G401.6 (cell line): ENCODE data around the gene NUDT8.
"Not testable (repeated sequence)": the region's sequence is repeated elsewhere in the genome, so short reads cannot be mapped to it uniquely, and the experiment has no call there.

Experiments
- FAIRE-seq: peaks from 2 replicates; lab custom pipeline; 2012; peaks lifted over from hg19 to GRCh38; lab: Jason Lieb, UNC

Gene NUDT8

DNA sequence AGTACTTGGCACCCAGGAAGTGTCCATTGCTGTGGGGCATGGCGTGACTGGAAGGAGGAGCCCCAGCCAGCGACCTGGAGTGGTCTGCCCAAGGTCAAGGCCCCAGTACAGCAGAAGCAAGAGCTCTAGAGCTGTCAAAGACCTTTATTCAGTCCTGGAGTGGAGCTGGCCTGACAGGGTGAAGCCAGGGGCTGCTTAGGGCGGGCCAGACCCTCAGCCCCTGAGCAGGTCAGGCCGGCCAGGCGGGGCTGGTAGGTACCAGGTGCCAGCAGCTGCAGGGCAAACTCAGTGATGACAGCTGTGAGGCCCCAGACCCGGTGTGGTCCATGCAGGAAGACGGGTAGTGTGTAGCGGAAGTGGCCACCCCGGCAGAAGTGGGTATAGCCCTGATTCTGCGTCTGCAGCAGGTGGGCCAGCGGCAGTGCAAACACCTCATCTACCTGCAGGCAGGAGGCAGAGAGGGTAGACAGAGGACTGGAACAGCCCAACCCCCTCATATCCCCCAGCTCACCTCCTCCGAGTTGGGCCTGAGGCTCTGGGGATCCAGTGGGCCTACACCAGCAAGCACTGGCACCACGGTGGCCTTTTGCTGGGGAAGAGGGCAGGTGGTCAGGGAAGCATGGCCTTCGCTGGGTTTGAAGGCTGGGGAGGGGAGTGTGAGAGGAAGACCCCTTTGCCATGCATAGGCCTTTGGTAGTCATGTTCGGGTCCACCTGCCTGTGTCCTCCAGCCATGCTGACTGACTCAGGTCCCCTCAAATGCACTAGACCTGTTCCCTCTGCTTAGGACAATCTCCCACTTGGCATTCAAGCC lies 1.7 kb downstream of the NUDT8 start:
- FAIRE-seq, result no peak

DNA sequence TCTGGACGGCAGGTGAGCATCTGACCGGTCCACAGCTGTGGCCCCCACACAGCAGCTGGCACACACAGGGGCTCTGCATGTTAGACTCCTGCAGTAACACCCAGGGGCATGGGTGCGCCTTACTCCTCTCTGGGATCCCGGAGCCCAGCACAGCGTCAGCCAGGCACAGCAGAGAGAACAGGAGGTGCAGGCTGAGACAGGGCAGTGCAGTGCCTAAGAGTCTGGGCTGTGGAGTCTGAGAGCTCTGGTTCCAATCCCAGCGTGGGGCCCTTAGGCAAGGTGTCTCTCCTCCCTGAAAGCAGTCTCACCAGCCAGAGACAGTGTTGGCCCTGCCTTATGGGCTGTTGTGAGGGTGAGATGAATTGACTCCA lies 2.3 kb downstream of the NUDT8 start:
- no peak for FAIRE-seq

DNA sequence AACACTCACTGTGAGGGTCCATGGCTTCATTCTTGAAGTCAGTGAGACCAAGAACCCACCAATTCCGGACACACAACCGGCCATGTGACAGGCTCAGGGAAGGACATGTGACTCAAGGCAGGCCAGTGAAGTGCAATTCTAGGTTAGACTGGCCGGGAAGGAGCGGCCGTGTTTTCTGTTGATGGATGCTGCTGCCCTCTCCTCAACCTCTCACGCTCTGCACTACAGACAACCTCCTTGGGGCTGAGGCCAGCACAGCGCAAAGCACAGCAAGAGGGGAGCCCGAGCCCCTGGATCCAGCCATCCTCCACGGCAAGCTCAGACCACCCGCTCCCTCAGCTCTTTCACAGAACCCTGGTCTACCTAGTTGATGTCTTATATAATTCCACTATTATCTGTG lies 2.8 kb downstream of the NUDT8 start:
- FAIRE-seq, result no peak

DNA sequence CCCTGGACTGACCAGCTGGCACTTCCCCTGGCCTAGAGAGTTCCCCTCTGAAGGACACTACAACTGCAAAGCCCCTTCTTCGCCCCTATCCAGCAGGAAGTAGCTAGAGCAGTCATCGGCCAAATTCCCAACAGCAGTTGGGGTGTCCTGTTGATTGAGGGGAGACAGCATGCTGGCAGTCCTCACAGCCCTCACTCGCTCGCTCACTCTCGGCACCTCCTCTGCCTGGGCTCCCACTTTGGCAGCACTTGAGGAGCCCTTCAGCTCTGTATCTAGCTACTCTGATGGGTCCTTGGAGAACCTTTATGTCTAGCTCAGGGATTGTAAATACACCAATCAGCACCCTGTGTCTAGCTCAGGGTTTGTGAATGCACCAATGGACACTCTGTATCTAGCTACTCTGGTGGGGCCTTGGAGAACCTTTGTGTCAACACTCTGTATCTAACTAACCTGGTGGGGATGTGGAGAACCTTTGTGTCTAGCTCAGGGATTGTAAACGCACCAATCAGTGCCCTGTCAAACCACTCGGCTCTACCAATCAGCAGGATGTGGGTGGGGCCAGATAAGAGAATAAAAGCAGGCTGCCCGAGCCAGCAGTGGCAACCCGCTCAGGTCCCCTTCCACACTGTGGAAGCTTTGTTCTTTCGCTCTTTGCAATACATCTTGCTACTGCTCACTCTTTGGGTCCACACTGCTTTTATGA lies 3.5 kb downstream of the NUDT8 start:
- not testable (repeated sequence) for FAIRE-seq

DNA sequence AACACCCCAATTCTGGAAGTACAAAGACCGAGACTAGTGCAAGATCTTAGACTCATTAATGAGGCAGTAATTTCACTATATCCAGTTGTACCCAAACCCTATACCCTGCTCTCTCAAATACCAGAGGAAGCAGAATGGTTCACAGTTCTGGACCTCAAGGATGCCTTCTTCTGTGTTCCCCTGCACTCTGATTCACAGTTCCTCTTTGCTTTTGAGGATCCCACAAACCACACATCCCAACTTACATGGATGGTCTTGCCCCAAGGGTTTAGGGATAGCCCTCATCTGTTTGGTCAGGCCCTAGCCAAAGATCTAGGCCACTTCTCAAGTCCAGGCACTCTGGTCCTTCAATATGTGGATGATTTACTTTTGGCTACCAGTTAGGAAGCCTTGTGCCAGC lies 5.9 kb downstream of the NUDT8 start:
- not testable (repeated sequence) for FAIRE-seq

DNA sequence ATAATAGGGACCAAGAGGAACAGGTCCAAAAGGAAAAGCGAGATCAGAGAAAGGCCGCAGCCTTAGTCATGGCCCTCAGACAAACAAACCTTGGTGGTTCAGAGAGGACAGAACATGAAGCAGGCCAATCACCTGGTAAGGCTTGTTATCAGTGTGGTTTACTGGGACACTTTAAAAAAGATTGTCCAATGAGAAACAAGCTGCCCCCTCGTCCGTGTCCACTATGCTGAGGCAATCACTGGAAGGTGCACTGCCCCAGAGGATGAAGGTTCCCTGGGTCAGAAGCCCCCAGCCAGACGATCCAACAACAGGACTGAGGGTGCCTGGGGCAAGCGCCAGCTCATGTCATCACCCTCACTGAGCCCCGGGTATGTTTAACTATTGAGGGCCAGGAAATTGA lies 6.8 kb downstream of the NUDT8 start:
- not testable (repeated sequence) for FAIRE-seq

DNA sequence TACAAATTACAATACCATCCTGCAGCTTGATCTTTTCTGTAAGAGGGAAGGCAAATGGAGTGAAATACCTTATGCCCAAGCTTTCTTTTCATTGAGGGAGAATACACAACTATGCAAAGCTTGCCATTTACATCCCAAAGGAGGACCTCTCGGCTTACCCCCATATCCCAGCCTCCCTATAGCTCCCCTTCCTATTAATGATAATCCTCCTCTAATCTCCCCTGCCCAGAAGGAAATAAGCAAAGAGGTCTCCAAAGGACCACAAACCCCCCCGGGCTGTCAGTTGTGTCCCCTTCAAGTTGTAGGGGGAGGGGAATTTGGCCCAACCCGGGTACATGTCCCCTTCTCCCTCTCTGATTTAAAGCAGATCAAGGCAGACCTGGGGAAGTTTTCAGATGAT lies 7.8 kb downstream of the NUDT8 start:
- FAIRE-seq, result not testable (repeated sequence)

DNA sequence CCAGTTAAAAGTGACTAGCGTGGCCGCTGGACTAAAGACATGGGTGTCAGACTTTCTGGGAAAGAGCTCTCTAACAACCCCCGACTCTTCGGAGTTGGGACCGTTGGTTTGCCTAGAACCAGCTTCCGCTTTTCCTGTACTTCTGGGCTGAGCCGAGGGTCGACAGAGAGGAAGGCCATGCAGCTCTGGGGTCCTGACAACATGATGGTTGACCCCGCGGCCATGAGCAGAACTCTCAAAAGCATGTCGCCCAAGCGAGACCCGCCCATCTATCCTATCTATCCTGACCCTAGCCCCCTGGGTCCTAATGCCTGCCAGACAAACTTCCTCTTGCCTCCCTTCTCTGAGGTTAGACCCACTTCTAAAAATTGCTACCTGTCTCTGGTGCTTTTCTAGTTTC lies 9.1 kb downstream of the NUDT8 start:
- not testable (repeated sequence) for FAIRE-seq

DNA sequence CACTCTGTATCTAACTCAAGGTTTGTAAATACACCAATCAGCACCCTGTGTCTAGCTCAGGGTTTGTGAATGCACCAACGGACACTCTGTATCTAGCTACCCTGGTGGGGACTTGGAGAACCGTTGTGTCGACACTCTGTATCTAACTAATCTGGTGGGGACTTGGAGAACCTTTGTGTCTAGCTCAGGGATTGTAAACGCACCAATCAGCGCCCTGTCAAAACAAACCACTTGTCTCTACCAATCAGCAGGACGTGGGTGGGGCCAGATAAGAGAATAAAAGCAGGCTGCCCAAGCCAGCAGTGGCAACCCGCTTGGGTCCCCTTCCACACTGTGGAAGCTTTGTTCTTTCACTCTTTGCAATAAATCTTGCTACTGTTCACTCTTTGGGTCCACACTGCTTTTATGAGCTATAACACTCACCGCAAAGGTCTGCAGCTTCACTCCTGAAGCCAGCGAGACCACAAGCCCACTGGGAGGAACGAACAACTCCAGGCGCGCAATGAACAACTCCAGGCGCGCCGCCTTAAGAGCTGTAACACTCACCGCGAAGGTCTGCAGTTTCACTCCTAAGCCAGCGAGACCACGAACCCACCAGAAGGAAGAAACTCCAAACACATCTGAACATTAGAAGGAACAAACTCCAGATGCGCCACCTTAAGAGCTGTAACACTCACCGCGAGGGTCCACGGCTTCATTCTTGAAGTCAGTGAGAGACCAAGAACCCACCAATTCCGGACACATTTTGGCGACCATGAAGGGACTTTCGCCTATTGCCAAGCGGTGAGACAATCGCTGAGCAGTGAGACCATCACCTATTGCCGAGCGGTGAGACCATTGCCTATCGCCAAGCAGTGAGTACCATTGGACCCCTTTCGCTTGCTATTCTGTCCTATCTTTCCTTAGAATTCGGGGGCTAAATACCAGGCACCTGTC lies 9.8 kb downstream of the NUDT8 start:
- not testable (repeated sequence) for FAIRE-seq

DNA sequence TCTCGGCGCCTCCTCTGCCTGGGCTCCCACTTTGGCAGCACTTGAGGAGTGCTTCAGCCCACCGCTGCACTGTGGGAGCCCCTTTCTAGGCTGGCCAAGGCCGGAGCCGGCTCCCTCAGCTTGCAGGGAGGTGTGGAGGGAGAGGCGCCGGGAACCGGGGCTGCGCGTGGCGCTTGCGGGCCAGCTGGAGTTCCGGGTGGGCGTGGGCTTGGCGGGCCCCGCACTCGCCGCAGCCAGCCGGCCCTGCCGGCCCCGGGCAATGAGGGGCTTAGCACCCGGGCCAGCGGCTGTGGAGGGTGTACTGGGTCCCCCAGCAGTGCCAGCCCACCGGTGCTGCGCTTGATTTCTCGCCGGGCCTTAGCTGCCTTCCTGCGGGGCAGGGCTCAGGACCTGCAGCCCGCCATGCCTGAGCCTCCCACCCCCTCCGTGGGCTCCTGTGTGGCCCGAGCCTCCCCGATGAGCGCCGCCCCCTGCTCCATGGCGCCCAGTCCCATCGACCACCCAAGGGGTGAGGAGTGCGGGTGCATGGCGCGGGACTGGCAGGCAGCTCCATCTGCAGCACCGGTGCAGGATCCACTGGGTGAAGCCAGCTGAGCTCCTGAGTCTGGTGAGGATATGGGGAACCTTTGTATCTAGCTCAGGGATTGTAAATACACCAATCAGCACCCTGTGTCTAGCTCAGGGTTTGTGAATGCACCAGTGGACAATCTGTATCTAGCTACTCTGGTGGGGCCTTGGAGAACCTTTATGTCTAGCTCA lies 10.7 kb downstream of the NUDT8 start:
- FAIRE-seq, result not testable (repeated sequence)

DNA sequence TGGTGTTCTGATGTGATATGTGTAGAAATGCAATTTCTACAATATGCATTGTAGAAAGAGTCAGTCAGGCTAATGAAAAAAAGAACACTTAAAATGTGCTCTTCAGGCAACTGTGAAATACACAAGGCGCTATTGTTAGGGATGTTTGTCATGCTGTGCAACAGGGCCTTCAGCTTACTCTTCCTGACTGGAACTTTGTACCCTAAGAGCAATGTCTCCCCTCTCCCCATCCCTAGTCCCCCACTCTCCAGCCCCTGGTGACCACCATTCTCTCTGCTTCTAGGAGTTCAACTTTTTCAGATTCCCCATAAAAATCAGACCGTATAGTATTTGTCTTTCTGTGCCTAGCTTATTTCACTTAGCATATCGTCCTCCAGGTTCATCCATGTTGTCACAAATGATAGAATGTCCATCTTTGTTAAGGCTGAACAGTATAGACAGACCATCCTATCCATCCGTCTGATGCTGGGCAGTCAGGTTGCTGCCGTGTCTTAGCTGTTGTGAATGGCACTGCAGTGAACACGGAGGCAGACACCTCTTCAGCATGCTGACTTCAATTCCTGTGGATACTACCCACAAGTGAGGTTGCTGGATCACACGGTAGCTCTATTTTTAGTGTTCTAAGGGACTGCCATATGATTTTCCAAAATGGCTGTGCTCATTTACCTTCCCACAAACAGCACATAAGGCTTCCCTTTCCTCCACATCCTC lies 12.3 kb downstream of the NUDT8 start:
- no peak for FAIRE-seq

DNA sequence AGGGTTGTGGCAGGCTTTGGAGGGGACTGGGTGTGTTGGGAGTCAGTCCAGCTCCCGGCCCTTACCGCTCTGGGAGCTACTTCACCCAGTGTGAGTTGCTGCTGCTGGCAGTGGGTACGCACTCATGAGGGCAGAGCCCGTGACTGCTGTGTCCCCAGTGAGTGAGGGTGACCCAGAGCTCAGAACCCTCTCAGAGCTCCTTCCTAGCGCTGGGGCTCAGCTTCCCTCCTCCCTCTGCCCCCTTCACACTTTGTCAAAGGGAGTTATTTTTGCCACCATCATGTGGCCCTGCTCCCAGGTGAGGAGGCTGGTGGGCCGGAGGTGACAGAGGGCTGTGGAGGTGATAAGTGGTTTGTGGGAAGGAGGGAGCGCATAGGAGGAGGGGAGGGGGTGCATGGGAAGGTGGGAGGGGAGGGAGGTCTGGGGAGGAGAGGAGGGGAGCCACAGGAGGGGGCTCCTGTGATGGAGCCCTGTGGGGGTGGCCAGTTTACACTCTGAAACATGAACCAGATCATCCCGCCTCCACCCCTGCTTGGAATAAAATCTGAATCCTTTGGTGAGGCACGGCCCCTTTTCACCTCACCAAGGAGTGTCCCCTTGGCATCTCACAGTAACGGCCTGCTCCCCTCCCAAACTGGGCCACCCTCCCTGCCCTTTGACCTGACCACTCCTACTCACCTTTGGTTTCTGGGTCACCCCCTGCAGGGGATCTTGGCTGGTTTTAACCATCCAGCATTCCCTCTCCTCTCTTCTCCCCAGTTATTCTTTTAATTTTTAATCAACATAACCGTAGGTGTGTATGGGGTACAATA lies 13.1 kb downstream of the NUDT8 start:
- FAIRE-seq, result no peak

DNA sequence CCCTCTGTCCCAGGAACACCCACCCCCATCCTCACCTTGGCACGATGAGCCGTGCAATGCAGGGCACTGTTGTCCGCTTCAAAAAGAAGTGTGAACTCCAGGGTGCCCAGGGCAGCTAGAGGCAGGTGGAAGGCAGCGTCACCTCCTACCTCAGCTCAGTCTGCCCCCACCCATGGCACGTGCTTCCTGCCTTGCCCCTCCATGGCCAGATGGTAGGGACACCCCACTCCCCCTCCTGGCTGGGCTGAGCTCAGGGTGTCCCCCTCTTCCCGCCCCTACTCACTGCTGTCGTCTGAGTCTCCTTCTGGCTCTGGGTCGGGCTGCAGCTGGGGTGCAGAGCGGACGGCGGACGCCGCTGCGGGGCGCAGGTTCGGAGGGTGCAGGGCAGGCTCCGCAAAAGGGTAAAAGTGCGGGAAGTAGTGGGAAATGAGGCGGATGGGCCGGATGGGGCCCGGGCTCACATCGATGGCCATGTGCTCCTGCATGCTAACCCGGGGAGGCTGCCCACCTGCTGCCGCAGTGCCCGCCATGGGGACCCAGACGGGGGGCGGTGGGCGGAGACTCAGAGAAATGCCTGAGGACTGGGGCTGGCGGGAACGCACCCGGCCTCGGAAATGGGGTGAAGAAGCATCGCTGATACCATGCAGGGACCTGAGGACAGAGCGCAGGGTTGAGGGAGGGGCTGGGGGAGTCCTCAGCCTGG lies 13.9 kb downstream of the NUDT8 start:
- FAIRE-seq, result no peak

DNA sequence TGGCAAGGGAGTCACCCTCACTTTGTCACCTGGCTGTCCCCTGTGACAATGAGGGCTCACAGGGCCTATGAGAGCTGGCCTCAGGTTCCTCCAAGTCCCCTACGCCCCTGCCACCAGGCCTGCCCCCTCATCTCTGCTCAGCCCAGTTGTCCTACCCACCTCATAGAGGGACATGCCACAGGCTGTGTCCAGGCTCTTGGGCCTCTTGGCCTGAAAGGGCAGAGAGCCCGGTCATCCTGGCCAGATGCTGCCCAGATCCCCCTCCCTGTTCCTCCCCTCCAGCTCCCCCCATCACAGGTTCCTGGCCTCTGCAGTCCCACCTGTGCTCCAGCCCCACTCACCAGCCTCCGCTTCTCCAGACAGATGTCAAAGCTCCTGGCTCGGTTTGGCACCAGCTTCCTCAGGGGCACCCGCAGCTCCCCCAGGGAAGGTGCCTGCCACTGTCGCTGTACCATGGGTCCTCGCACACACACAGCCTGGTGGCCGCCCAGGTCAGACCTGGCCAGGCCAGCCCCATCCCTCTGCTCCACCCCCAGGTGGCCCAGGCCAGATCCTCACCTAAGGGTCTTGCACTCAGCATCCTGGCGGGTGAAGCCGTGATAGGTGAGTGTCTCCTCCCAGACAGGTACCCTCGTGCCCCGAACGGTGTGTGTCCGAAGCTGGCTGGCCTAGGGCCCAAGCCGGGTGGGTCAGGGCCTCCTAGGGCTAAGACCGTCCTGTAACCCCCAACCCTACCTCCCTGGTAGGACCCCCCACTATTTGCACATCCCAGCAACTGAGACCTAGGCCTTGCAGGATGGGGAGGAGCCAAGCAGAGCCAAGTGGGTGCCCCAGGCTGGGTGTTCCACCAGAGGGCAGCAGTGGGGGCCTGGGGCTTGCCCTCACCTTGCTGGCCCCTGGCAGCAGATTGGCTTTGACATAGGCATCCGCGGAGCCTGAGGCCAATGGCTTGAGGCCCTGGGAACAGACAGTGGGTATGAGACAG lies 14.7 kb downstream of the NUDT8 start:
- FAIRE-seq, result no peak

DNA sequence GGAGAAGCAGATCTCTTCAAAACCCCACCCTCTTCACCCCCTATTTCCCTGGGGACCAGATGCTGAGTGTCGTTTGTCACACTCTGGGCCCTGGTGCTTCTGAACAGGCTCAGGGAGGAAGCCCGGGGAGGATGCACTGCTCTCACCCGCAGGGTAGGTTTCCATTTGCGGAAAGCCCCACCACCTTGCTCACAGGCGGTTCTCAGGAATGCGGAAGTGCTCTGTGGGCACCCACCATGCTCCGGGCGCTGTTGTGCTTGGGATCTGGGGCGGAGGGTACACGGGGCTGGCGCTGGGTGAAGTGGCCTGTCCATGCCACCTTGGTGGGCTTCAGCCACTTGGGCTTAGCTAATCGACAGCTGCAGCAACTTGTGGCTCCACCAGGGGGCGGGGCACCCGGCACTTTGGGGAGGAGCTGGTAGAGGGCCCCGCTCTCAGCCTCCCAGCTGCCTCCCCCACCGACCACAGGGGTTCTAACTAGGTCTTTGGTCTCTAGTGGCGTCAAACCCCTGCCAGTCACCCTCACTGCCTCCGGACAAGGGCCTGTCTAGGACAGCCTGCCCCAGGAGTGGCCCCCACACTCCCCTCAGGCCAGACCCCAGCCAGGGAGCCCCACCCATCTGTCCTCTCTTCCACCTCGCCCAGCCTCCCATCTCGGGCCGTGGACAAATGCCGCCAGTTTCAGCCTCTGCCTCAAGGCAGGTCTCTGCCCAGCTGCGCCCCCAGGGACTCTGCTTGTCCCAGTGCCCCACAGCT lies 15.6 kb downstream of the NUDT8 start:
- FAIRE-seq, result no peak

DNA sequence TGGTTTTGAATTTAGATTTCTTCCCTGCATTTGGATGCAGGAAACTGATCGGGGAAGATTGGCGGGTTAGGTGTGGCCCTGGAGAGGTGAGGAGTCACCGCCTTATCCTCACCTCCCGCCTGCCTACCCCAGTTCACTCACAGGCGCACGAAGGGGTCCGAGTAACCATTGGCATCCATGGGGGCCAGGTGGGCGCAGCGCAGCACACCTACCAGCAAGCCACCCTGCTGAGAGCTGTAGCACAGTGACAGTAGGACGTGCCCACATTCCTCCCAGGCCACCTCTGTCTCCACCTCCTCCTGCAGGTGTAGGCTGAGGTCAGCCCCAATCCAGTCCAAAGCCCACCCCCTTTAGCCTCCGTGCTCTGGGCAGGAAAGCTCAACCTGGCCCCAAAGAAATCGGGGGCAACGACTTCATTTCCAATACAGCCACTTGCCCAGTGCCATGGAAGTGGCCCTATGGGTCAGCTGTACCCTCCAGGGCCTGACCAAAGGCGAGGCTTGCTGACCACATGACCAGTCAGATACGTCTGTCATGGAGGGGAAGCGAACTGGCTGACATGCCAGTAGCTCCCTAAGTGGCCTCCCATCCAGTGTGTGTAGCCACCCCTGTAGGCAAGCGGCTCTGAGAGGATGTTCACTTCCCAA lies 16.3 kb downstream of the NUDT8 start:
- no peak for FAIRE-seq

DNA sequence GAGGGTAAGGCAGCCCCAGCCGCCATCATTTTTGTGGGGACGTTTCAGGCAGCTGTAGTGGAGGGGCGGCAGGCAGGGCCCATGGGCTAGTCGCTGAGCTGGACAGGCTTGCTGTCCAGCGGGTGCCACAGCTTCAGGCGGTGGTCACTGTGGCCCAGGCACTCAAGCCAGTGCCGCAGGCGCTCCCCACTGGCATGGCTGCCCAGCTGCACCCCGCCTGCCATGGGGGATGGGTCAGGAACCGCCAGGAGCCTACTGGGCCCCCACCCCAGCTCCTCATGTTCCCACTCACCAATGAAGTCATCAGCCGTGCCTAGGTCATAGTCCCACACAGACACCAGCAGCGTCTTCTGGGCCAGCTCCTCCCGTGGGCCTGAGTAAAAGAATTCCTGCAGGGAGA lies 17.0 kb downstream of the NUDT8 start:
- no peak for FAIRE-seq
